ENCODE measurements around the gene GALNT17.

- TF ChIP-seq CTCF (IDR thresholded peaks at IDR 0.05) (no peak), EP300 (IDR thresholded peaks at IDR 0.05) (no peak), POLR2A (IDR thresholded peaks at IDR 0.05; ENCODE audit: low read depth) (no peak)
Observed at GRCh38 chr7:71363627-71364026, 231.7 kb downstream of the GALNT17 start.

Data from esophagus muscularis mucosa (tissue), 4 donors.